SKM-1 treated with dmso at 0.1 percent for 144 hours (cell line): Measurements from ENCODE around the gene FAM83D.

Experiments used
- DNase-seq: peaks from one replicate; lab custom pipeline; 2025; ENCODE audit not compliant: unreplicated experiment; lab: John Stamatoyannopoulos, UW

FAM83D gene

DNA sequence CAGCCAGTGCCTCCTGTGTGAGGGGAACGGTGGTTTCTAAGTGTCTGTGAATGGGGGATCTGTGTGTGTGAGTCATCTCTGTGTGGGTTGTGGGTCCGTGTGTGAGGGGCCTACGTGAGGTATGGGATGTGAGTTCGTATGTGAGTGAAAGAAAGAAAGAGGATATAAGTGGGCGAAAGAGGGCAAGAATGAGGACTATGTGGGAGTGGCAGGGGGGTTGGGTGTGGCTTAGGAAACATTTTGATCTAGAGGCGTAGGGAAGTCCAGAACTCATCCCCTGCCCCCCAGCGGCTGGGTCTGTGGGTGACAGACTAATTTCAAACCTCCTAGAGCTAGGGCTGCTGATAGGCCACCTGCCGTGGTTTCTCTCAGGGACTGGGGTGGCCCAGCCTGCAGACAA, 71.4 kb downstream of the FAM83D start:
- DNase-seq, result no peak

DNA sequence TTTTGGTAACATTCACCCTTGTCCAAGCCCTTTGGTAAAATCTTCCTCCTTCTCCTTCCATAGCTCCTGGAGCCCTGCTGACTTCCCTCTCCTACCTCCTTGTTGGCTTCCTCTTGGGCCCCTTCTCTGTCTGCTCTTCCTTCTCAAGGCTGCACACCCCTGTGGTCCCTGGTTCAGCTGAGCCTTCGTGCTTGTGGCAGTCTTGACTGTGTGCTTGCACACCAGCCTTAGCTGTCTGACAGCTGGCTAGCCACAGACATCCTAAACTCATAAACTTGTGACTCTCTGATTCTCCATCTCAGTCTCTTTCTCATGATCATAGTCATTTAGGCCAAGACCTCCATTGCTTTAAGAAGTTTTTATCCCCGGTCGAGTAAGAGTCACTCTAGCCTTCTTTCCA, 73.0 kb downstream of the FAM83D start:
- DNase-seq, result no peak

DNA sequence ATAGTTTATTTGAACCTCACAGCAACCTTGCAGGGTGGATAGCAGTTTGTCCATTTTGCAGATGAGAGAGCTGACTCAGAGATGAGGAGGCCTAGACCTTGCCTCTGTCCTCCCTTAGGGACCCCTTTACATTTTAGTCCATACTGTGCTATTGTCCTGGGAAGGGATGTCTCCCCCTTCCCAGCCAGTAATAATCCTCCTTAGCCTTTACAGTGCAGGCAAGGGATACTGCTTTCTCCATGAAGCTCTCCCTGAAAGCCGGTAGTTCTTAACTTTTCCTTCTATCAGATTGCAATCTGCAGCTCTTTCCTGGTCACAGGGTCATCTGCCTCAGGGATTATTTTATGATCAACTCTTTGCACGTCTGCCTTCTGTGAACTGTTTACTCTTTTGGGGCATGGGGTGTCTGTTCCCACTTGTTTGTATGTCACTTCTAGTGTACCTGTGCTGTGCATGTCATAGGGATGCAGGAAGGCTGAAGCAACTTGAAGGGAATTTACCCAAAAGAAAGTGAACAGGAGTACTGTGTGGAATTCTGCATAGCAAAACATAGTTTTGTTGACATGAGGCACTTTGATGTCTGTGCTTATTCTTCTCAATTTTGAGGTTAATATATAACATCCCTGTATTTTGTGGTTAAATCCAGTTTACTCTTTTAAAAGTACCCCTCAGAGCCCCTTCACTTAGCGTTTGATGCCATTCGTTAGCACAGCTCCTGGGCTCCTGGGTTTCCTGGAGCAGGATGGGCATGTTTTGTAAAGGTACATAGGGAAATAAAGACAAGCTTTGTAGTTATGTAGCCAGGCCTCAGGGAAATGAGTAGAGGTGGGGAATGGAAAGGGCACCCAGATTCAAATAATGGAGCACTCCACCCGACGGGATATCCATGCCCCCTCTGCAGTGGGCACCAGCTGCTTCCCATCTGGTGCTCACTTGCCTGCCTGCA, 74.0 kb downstream of the FAM83D start:
- DNase-seq, result no peak
